HG02870 (cell line): ENCODE measurements around the gene MADCAM1.
"Not testable (repeated sequence)": the region's sequence is repeated elsewhere in the genome, so short reads cannot be mapped to it uniquely, and the experiment has no call there.

Experiments
- ATAC-seq: cut with Tn5 transposase; IDR thresholded peaks from one replicate; pipeline ENCODE4 v1.9.1; 2021; ENCODE audit warnings: mild to moderate bottlenecking, moderate library complexity; ENCODE audit not compliant: unreplicated experiment

Gene MADCAM1

GRCh38 chr19:496112-496665 lies at the start of gene MADCAM1:
MADCAM1 (plus strand) TSS chr19:496486; CDS start chr19:496500, 14 bp downstream.
- no peak for ATAC-seq

GRCh38 chr19:447064-447426 lies 49.2 kb upstream of the MADCAM1 start:
- no peak for ATAC-seq

- no peak for ATAC-seq
Observed at GRCh38 chr19:447816-448560, 48.3 kb upstream of the MADCAM1 start.

- no peak for ATAC-seq
Observed at GRCh38 chr19:449916-450315, 46.4 kb upstream of the MADCAM1 start.

GRCh38 chr19:450912-451481 lies 45.3 kb upstream of the MADCAM1 start:
- ATAC-seq = not testable (repeated sequence)

GRCh38 chr19:452829-453228 lies 43.5 kb upstream of the MADCAM1 start:
- no peak for ATAC-seq

GRCh38 chr19:453606-454005 lies 42.7 kb upstream of the MADCAM1 start:
- no peak for ATAC-seq

GRCh38 chr19:455031-455705 lies 41.1 kb upstream of the MADCAM1 start:
- ATAC-seq = no peak

GRCh38 chr19:455851-456546 lies 40.3 kb upstream of the MADCAM1 start:
- no peak for ATAC-seq

- no peak for ATAC-seq
Observed at GRCh38 chr19:456547-457110, 39.7 kb upstream of the MADCAM1 start.

GRCh38 chr19:457636-458035 lies 38.6 kb upstream of the MADCAM1 start:
- ATAC-seq = no peak

- ATAC-seq = no peak
Observed at GRCh38 chr19:458091-459042, 37.9 kb upstream of the MADCAM1 start.

GRCh38 chr19:459724-460511 lies 36.4 kb upstream of the MADCAM1 start:
- ATAC-seq = no peak

GRCh38 chr19:460877-461720 lies 35.2 kb upstream of the MADCAM1 start, which contains the start of gene SHC2:
SHC2 (minus strand) TSS chr19:461033; CDS start chr19:460996, 37 bp downstream.
- no peak for ATAC-seq

GRCh38 chr19:461721-462551 lies 34.4 kb upstream of the MADCAM1 start:
- ATAC-seq = no peak

GRCh38 chr19:463483-464207 lies 32.6 kb upstream of the MADCAM1 start:
- no peak for ATAC-seq

- ATAC-seq = no peak
Observed at GRCh38 chr19:464208-464545, 32.1 kb upstream of the MADCAM1 start.
